ENCODE results near the gene MACROD1.

The MACROD1 gene

DNA sequence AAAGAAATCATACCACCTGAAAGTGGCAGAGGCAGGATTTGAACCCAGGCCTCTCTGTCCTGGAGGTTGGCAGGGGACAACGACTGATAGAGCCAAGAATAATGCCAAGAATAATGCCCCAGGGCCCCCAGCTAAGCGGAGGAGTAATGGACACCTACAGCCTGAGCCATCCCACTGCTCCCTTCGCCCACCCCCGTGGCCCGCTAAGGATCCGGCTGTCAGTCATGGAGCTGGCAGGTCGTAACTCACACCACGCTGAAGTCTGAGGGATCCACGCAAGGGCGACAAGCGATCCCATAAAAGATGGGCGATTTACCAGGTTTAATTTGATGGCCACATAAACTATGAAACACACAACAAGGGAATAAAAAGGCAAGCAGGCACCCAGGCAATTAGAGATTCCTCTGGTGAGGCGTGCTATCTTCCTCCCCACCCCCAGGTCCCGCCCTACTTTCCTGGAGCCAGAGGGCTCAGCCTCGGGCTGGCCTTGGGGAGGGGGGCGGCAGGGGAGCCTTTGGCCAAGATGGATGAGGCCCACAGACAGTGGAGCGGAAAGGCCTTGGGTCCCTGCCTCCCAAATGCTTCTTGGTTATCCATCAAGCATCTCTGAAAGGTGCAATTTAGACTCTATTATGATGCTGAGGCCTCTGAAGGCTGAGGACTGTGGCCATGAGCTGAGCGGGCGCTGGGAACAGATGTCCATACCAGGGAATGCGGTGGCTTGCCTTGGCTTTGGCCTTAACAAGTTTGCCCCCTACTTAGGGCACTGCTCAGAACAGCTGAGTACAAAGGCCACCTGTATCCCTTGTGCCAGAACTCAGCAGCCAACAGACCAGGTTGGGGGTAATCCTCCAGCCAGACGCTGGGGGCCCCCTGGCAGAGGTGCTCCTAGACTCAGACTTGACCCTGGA is 55.2 kb downstream of the MACROD1 start:
- no peak for DNase-seq

DNA sequence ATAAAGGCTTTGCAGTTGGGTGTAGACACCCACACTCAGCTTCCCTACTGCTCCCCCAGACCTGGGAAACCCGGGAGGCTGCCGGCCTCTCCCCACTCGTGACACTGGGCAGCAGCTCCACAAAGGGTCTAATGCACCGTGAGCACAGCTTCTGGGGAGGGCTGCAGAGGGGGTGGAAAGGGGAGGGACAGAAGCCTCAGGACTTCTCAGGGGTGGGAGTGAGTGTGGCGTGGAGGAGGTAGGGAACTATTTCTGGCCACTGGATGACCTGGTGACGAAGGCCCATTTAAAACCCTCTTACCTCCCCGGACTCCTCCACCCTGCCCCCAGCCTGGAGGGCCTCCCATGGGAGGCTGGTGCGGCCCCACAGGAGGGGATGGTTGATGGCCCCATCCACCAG is 56.6 kb downstream of the MACROD1 start:
- no peak for DNase-seq

DNA sequence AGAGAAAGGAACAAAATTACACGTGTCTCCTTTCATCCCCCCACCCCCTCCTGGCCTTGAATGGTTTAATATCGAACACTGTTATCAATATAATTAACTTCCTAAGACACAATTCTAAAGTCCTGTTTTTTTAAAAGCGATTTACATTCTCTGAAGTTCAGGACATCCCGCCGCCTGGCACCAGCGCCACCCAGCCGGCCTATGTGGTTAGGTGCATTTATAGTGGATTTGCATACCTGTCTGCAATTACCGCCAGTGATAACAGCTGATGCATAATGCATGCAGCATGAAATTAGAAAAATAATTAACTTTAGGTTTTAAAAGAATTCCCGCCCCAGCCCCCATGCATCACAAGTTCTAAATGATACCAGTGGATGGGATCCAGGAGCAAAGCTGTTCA is 58.6 kb downstream of the MACROD1 start:
- no peak for DNase-seq

DNA sequence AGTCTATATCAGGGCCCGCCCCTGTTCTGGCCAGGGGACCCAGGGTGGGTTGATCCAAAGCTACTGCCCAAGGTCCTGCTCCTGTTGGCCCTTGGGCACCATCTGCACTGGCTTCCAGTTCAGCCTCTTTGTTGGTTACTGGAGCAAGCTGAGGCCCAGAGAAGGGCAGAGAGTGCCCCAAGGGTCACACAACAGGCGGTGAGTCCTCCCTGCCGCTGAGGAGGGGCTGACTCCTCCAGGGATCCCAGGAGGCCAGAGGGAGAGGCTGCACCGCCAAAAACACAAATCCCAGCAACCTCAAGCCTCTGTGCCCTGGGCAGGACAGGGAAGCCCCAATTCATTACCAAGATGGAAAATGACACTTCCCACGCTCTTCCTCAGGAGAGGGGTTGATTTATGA is 61.3 kb downstream of the MACROD1 start:
- no peak for DNase-seq

DNA sequence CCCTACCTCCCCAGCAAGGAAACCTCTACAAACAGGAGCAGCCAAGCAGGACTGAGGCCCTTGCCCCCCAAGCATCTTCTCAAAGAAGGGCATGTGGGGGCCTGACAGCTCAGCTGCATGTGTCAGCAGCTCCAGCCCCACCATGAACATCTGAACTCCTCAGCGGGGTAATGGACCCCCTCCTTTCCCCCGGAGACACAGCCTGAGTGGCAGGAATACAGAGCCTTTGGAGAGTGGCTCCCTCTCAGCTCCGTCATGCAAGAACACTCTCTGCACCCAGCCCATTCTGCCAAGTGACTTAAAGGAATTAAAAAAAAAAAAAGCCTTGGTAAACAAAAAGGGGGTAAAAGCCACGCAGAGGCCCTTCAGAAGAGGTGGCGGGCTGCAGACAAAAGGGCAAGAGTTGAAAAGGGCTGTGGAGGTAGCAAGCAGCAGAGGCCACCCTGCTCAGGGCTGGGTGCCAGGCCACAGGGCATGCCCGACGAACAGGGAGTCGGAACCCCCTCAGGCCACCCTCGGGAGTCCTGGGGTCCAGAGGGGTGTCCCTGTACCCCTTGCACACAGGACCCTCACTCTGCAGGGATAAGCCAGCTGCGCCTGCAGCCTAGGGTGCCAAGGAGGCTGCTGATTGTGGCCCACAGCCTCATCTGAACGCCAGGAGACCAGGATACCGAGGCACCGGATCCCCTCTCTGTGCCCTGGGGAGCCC is 62.5 kb downstream of the MACROD1 start:
- no peak for DNase-seq

DNA sequence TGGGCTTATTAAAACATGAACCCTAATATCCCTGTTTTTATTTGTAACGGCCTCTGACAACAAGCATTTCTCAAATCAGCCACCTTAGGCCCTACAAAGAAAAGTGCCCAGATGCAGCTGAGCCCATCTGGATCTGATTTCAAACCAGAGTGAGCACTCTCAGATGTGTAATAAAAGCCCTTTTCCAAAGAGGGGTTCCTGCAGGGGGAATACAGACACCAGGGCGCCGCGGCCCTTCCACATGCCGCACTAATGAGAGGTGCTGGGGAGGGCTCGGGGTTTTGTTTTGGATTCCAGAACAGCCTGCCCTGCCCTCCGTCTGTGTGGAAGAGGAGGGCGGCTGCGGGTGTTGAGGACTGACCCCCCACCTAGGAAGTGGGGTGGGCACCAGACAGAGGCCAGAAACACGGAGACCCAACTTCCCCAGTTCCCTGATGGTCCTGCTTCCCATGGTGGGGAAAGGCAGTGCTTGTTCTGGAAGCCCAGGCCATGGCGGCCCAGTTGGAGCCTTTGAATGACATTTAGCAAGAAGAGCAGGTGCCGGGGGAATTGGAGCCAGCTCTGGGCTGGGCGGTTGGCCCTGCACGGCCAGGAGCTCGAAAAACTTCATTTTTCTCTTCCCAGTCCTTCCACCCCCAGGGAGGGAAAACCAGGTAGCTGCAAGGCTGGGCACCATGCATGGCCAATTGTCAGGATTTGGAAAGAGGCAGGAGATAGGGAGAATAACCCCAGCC is 63.7 kb downstream of the MACROD1 start:
- no peak for DNase-seq

DNA sequence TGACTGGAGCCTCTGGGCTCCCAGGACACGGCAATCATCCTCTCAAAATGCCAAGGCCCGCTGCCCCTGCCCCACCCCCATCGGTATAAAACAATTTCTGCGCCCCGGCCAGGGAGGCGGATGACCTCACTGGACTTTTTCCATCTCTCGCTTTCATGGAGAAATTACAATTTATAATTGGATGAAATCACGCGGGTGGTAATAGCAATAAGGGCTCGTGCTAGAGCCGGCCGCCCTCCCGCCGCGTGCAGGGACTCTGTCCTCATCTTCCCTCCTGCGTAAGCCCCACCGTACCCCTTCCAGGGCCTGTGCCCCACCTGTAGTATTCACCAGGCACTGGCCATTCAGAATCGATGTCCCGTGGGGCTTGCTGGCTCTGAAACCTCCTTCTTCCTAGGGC is 64.5 kb downstream of the MACROD1 start:
- no peak for DNase-seq

DNA sequence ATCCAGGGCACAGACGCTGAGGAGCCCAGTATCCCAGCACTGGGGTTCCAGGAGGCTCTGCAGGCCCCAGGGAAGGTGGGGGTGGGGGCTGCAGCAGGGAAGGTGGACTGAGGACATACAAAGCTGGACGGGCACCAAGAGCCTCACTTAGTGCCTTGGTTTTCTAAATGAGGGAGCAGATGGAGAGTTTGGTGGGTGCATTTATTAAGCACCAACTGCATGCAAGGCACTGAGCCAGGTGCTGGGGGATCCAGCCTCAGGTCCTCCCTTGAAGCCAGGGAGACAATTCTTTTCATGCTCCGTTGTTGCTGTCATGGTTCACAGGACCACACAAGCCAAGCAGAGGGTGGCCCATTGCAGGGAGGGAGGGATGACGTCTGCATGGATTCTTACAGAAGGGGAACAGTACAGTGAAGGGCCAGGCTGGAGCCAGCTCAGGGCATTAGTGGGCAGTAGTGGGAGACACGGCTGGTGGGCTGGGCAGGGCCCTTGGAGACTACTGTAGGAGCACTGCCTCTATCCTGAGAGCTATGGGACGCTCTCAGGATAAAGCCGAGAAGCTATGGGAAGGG is 65.0 kb downstream of the MACROD1 start:
- no peak for DNase-seq

DNA sequence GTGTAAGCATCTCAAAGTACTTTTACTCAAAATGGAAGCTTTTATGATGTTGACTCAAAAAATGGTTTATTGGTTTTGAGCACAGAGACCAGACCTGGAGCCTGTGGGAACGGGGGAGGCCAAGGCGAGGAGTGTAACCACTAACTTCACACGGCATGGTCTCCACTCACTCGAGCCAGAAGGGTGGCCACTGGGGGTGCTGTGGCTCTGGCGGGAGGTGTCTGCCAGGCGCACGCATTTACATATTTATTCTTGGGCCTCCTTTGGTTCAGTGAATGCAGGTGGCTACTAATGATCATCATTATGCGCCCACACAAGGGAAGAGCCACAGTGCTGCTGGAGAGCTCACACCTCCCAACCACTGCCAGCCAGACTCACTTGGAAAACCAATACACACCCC is 65.6 kb downstream of the MACROD1 start:
- no peak for DNase-seq

DNA sequence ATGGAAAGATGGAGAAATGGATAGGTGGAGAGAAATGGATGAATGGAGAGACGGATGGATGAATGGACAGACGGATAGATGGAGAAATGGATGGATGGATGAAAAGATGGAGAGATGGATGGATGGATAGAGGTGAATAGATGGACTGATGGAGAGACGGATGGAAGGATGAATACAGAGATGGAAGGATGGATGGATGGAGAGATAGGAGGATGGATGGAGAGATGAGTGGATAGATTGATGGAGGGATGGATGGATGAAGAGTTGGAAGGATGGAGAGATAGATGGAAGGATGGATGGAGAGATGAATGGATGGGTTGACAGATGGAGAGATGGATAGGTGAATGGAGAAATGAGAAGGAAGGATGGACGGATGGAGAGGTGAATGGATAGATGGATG is 66.5 kb downstream of the MACROD1 start:
- DNase-seq: no peak

DNA sequence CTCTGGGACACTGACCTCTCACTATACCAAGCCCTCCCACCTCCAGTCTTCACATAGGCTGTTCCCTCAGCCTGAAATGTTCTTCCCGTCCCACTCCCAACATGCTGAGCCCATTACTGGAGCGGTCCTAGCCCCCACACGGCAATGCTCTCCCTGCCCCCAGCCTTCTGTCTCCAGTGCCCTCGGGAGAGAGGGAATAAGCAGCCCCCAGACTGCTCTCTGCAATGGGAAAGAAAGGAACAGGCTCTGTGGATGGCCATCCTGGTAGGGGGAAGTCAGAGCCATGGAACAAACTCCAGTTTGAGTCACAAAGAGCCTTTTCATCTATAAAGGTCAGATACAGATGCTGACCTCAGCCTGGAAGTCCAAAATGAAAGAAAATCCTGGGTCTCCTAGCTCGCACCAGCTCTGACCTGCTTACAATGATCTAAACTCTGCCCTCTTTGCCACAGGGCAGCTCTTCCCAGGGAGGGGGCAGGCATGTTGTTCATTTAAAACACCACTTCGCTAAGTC is 67.5 kb downstream of the MACROD1 start:
- DNase-seq: no peak

DNA sequence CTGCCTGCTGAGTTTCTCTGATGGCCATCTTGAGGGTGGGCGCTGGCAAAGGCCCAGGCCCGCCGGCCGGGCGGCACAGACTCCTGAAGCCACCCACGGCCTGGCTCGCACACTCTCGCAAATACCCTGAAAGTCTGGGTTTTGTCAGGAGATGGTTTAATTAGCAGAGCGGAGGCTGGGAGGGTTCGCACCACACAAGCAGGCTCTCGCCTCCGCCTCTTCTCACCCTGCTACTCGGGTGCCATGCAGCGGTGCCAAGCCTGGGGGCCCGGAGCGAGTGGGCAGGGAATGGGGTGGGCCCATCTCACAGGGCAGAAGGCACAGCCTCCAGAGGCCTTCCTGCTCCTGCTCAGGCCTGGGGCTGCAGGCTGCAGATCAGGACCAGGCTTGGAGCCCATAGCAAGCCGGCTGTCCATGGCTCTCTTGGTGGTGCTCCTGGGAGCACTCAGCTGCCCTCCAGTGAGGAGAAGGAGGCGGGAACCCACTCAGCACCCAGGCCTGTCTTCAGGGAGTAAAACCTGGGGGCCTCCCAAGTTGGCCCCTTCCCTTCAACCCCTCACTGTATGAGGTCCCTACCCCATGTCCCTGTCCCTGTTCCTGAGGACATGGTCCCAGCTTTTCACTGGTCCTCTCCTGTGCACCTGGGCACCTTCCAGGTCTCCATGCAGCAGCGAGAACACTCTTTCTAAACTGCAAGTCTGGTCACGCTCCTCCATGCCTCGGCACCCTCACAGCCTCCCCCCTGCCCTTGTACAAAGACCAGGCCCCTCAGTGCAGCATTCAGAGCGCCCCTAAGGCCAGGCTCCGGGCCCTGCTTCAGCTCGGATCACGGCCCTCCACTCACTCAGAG is 68.2 kb downstream of the MACROD1 start:
- DNase-seq: no peak

DNA sequence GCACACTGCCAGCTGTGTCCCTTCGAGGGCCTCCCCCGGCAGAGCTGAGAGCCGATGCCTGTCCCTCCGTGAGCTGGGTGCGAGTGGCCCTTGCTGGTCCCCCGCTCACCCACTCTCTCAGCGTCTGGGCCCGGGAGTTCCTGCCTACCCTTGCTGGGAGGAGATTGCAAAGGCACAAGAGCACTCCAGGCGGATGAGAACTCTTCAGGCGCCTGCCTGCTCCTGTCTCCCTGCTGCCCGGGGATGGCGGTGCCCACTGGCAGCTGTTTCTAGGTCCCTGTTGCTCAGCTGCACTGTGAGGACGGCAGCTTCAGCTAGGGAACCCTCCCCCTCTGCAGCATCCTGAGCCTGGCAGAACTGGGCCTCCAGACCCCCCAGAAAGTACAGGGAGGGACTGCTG is 69.1 kb downstream of the MACROD1 start:
- no peak for DNase-seq

DNA sequence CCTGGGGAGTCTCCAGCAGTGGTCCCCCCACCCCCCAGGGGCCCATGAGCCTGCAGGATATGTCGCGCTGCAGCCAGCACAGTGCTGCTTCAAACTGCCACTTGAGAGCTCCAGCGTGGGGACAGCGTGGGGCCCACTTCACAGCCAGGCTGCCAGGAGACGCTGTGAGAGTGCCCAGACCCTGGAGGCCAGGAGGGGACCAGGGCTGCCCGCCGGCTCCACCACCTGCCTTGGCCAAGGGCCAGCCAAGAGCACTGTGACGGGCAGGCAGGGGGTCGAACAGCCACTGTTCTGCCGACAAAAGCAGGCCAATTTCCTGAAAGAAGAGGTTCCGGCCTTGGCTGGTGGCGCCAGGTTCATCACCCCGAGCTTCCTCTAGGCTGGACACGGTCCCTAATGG is 70.0 kb downstream of the MACROD1 start:
- no peak for DNase-seq

DNA sequence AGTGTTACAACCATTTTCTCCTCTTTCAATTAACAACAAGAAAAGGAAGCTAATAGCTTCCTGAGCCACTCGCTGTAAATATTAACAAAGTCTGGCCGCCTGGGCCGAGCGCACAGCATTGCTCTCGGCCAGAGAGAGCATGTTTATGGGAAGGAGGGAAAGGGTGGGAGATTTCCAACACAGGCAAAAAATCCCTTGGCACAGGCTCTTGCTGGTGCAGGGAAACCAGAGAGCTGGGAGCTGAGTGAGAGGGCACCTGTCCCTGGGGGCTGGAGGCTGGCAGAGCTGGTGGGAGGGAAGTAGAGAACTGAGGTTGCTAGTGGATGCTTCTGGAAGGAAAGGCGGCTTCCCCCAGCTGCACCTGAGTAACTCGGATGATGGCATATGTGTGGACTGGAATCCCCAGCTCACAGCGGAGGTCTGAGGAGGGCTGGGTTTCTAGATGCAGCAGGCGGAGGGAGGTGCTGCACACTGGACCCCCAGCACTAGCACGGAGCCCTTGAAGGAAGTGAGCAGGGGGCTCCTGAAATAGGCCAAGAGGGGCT is 70.6 kb downstream of the MACROD1 start:
- DNase-seq: no peak

DNA sequence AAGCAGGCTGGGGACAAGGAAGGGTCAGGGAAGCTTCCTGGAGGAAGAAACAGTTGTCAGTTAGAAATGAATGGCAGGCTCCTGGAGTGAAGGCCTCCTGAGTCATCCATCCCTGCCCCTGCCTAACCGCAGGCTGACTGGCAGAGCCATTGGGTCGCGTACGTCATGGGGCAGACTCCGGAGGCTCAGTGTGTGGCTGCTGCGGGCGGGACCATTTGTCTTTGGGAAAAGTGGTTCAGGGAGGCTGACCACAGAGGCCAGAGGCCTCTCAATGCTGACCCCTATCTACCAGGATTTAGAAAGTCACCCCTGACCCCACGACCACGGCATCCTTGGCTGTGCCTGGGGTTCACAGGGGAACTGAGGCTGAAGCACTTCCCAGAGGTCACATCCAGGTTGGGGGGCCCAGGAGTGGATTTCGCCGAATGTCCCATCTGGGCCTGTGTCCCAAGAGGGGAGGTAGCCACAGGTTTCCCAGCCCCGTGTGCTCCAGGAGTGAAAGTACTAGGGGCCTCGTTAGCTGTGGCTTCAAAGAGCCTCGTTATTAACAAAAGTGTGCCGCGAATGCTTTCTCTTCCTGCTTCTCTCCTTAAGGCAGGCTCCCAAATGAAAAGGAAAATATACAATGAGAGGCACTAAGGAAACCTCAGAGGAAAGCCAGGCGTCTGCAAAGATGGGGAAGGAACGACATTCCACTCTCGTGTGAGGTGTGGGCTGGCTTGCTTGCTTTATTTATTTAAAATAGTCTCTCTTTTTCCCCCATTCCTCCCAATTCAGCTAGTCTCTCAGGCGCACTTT is 71.3 kb downstream of the MACROD1 start:
- DNase-seq: no peak

DNA sequence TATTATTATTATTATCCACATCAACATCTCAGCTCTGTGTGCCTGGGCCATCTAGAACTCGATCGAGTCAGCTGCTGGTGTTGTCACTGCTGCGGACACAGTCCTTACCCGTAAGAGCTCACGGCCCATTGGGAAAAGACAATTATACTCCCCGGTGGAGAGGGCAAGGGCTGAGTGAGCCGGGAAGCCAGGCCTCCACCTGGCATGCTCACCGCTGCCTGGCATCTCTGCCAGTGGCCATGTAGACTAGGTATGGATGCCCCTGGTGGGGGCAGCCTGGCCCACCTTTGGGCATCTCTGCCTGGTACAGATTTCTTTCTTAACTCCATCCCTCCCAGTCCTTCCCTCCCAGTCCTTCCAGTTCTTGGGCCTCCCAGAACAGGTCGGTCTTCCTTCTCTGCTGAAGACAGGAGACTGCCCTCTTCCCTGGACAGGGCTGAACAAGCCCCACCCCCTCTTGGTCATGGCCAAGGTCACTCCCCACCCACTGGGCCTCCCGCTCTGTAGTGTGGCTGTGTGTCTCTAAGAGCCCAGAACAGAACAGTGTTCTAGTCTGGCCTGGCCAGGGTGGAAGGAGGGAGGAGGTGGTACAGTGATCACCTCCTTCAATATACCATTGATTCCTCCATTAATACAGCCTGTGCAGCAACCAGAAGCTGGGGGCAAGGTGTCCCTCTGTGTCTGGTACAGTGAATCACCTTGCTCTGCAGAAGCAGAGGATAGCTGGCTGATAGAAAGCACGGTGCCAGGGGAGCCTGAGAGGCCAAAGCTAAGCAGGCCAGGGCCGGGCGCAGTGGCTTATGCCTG is 72.5 kb downstream of the MACROD1 start:
- DNase-seq: no peak

DNA sequence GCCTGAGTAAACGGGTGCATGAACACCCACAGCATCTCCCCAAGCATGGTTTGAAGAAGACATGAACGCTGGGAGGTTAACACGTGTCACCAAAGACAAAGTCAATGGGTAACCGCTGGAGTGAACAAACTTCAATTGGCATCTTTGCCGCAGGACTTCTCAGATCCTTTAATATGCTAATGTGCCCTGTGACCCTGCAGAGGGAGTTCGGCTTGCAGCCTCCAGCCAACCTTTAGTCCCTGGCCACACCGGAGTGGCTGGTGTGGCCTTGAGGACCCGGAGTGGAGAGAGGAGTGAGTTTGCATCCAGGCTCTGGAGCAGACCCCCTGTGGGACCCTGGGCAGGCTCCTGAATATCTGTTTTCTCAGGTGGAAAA is 73.2 kb downstream of the MACROD1 start:
- no peak for DNase-seq

DNA sequence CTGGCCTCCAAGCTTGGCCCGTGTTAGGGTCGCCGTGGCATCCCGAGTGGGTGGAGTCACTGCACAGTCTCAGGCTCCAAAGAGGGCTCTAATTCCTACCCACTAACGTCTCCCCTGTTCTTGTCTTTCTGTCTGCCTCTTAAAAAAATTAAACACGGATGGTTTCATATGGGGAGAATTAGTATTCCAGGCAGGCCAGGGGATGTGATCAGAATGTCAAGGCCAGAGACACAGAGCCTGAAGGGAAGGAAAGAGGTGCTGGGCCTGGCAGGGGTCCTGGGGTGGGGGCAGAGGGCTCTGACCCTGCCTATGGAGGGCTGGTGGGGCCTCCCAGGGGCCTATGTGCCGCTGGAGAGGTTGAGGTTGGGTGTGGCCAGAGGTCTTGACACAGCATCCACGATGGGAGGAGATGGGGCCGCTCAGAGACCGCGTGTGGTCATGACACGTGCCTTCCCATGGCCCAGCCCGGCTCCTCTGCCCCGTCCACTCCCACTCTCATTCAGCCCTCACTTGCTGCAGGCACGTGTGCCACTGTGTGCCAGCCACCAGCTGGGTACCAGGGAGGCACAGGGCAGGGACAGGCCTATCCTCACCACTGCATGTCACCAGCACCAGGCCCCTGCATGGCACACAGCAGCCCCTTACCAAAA is 73.7 kb downstream of the MACROD1 start:
- no peak for DNase-seq

Measured in activated T-cell treated with anti-CD3 and anti-CD28 coated beads for 4 hours (primary cell).